ENCODE results near the gene POFUT2.

DNA sequence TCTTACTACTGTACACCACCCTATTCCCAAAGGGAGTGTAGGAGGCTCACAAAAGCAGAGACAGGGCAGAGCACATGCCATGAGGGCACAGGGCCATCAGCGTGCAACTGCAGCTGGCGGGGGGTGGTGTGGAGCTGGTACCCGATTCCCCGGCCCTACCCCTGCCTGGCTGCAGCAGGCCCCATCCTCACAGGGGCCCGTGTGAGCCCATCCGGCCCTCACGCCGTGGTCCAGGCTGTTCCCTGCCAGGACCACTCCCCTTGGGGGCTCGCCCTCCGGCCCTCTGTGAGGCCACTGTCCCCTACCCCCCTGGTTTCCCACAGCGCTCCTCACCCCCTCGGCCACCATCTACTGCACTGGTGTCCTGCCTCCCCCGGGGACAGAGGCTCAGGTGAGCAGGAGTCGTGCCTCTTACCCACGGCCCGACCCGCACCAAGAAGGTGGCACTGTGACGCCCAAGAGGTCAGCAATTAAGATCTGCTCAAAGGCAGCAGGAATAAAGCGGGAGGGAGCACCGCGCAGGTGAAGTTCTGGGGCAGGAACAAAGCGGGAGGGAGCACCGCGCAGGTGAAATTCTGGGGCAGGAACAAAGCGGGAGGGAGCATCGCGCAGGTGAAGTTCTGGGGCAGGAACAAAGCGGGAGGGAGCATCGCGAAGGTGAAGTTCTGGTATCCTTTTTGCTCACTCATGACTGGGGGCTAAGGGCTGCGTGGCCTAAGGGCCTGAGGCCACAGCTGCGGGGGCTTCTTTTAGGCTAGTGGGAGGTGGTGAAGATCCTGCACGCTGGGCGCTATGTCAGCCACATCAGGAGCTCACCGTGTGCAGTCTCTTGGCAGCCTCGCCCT lies 3.9 kb downstream of the POFUT2 start:
- TF ChIP-seq REST (IDR thresholded peaks at IDR 0.05) (no peak), BHLHE40 (IDR thresholded peaks at IDR 0.05; ENCODE audit: low read depth, low read length) (no peak), RCOR1 (IDR thresholded peaks at IDR 0.05; ENCODE audit: low read depth, low read length) (no peak), POLR2A (IDR thresholded peaks at IDR 0.05; ENCODE audit: low read length) (no peak), HOXA7 (CRISPR knock-in tag; IDR thresholded peaks at IDR 0.05) (no peak), EP300 (IDR thresholded peaks at IDR 0.05) (no peak), HDAC2 (IDR thresholded peaks at IDR 0.05) (no peak), ESRRA (IDR thresholded peaks at IDR 0.05; ENCODE audit: borderline replicate concordance, low read length) (no peak)
- TF ChIP-seq, protein P1, sequence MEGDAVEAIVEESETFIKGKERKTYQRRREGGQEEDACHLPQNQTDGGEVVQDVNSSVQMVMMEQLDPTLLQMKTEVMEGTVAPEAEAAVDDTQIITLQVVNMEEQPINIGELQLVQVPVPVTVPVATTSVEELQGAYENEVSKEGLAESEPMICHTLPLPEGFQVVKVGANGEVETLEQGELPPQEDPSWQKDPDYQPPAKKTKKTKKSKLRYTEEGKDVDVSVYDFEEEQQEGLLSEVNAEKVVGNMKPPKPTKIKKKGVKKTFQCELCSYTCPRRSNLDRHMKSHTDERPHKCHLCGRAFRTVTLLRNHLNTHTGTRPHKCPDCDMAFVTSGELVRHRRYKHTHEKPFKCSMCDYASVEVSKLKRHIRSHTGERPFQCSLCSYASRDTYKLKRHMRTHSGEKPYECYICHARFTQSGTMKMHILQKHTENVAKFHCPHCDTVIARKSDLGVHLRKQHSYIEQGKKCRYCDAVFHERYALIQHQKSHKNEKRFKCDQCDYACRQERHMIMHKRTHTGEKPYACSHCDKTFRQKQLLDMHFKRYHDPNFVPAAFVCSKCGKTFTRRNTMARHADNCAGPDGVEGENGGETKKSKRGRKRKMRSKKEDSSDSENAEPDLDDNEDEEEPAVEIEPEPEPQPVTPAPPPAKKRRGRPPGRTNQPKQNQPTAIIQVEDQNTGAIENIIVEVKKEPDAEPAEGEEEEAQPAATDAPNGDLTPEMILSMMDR (IDR thresholded peaks at IDR 0.05): no peak
